HepG2 (cell line): ENCODE measurements around the gene HYAL1. TPM values are rescaled to one million over a fixed set of nuclear protein-coding genes. Genes with fewer than 3 reads are reported as not detected.

Experiments used
- CAMTA2 ChIP-seq: sonication (generic); formaldehyde crosslinking; IDR thresholded peaks from 2 replicates; pipeline ENCODE4 v1.4.0; 2020; ENCODE audit warnings: mild to moderate bottlenecking, missing genetic modification reagents, borderline replicate concordance
- CHD2 ChIP-seq: IDR thresholded peaks from 2 replicates; pipeline ENCODE4 v1.6.1; 2011; ENCODE audit warnings: low read depth, low read length, improper control_type of control experiment
- EZH2 ChIP-seq: conservative IDR thresholded peaks from 2 replicates; pipeline ENCODE4 v1.6.1; 2012; ENCODE audit warnings: mild to moderate bottlenecking, low read depth, low read length, moderate library complexity
- MLLT10 ChIP-seq: sonication (generic); formaldehyde crosslinking; IDR thresholded peaks from 2 replicates; pipeline ENCODE4 v1.4.0; 2020; ENCODE audit warnings: missing genetic modification reagents
- PRPF4 ChIP-seq: fragments of 200-400 bp; formaldehyde crosslinking; IDR thresholded peaks from 2 replicates; pipeline ENCODE4 v1.6.1; 2016; ENCODE audit warnings: low read length, low read depth; ENCODE audit not compliant: poor library complexity, severe bottlenecking
- RELA ChIP-seq: sonication (generic); formaldehyde crosslinking; IDR thresholded peaks from 2 replicates; pipeline ENCODE4 v1.4.0; 2020; ENCODE audit warnings: missing genetic modification reagents
- TCF7L2 ChIP-seq: IDR thresholded peaks from 2 replicates; pipeline ENCODE4 v1.6.1; 2011; ENCODE audit warnings: mild to moderate bottlenecking, low read depth, low read length, moderate library complexity
- ZNF263 ChIP-seq: sonication (generic); formaldehyde crosslinking; IDR thresholded peaks from 2 replicates; pipeline ENCODE4 v1.4.0; 2020; ENCODE audit warnings: missing genetic modification reagents
- ZNF30 ChIP-seq: sonication (generic); formaldehyde crosslinking; IDR thresholded peaks from 2 replicates; pipeline ENCODE4 v1.5.0; 2020; ENCODE audit warnings: mild to moderate bottlenecking, missing genetic modification reagents
- ZNF317 ChIP-seq: sonication (generic); formaldehyde crosslinking; IDR thresholded peaks from 2 replicates; pipeline ENCODE4 v1.5.0; 2020; ENCODE audit warnings: mild to moderate bottlenecking, missing genetic modification reagents
- ZNF337 ChIP-seq: sonication (generic); formaldehyde crosslinking; IDR thresholded peaks from 2 replicates; pipeline ENCODE4 v1.5.1; 2020; ENCODE audit warnings: missing genetic modification reagents, low read depth, mild to moderate bottlenecking, borderline replicate concordance
- ZNF670 ChIP-seq: sonication (generic); formaldehyde crosslinking; IDR thresholded peaks from 2 replicates; pipeline ENCODE4 v1.8.0; 2022; ENCODE audit warnings: mild to moderate bottlenecking, missing genetic modification reagents, borderline replicate concordance
- ZNF713 ChIP-seq: sonication (generic); formaldehyde crosslinking; IDR thresholded peaks from 2 replicates; pipeline ENCODE4 v1.4.0; 2020; ENCODE audit warnings: mild to moderate bottlenecking, missing genetic modification reagents
- ZSCAN31 ChIP-seq: sonication (generic); formaldehyde crosslinking; IDR thresholded peaks from 2 replicates; pipeline ENCODE4 v1.5.0; 2020; ENCODE audit warnings: low read depth, mild to moderate bottlenecking, missing genetic modification reagents
- polyA plus RNA-seq, 8 experiments: library from polyadenylated mRNA; depleted of rRNA in 3 of 8; stranded (reverse) in 7 of 8; unstranded in 1 of 8; fragments of >200 nt; fragmentation: Illumina TruSeq in 4 of 8; extraction: Trizol in 4 of 8; gene quantifications; 2 replicates each; pipeline versions ENCODE4 v1.2.1 to v1.2.3, GENCODE V29; 2011 to 2016; ENCODE audit warnings: low read depth in 4 of 8, missing spikeins in 1 of 8, mixed read lengths in 1 of 8; ENCODE audit not compliant: insufficient read depth in 1 of 8
- total RNA-seq, 5 experiments: library from RNA; depleted of rRNA; stranded (reverse); fragments of >200 nt; fragmentation: Illumina TruSeq; extraction: Trizol; gene quantifications; 2 replicates each; pipeline ENCODE4 v1.2.3, GENCODE V29; 2016; ENCODE audit warnings: low read depth in 1 of 5
- TF ChIP-seq, protein P1 (sequence below): IDR thresholded peaks from 2 replicates; pipeline ENCODE4 v1.6.1; 2012; ENCODE audit warnings: low read length, improper control_type of control experiment
- TF ChIP-seq, protein P2 (sequence below): sonication (generic); formaldehyde crosslinking; IDR thresholded peaks from 2 replicates; pipeline ENCODE4 v1.8.1; 2023; ENCODE audit warnings: mild to moderate bottlenecking, moderate library complexity, missing genetic modification reagents
- TF ChIP-seq, protein P3 (sequence below): conservative IDR thresholded peaks from 2 replicates; pipeline ENCODE4 v1.6.1; 2018; ENCODE audit warnings: missing genetic modification reagents
- TF ChIP-seq, protein P4 (sequence below): sonication (generic); formaldehyde crosslinking; IDR thresholded peaks from 2 replicates; pipeline ENCODE4 v1.5.1; 2020; ENCODE audit warnings: mild to moderate bottlenecking, missing genetic modification reagents, borderline replicate concordance

The HYAL1 gene
- total and polyA plus RNA-seq, 2 of the 13 experiments (the other 11 are each of a cell fraction or from before 2014, with no cell fraction given): 76.5 to 193 TPM

DNA sequence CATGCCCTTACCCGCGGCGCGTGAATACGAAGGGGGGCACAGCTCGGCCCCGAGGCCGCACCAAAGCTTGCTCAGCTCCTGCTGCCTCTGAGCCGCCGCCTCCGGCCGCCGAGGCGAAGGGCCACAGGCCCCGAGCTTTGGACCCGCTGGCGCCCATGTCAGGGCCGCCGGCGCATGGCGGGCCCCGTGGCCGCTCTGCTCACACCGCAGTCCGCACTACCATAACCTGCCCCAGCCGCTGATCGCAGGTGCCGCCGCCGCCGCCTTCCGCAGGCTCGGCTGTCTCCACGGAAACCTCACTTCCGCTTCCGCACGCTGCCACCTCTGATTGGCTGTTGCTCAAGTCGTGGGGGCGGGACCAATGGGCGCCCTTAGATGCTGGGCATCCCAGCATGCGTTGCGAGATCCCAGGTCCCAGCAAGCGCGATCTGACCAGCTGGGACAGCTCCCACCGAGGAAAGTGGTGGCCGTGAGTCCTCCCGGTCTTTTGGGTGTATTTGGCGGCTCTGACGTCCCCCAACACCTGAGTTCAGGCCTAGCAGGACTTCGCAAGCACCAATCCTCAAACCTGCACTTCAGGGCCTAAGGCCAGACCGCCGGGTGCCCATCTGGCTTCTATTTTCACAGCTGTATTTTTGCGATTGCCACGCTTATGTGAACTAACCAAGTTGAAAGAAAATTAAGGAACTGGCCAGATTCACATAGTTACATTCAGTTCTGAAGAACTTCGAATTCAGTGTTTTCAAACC lies 24.7 kb upstream of the HYAL1 start, which contains the start of gene TUSC2 (continued):
- TF ChIP-seq, protein P1, sequence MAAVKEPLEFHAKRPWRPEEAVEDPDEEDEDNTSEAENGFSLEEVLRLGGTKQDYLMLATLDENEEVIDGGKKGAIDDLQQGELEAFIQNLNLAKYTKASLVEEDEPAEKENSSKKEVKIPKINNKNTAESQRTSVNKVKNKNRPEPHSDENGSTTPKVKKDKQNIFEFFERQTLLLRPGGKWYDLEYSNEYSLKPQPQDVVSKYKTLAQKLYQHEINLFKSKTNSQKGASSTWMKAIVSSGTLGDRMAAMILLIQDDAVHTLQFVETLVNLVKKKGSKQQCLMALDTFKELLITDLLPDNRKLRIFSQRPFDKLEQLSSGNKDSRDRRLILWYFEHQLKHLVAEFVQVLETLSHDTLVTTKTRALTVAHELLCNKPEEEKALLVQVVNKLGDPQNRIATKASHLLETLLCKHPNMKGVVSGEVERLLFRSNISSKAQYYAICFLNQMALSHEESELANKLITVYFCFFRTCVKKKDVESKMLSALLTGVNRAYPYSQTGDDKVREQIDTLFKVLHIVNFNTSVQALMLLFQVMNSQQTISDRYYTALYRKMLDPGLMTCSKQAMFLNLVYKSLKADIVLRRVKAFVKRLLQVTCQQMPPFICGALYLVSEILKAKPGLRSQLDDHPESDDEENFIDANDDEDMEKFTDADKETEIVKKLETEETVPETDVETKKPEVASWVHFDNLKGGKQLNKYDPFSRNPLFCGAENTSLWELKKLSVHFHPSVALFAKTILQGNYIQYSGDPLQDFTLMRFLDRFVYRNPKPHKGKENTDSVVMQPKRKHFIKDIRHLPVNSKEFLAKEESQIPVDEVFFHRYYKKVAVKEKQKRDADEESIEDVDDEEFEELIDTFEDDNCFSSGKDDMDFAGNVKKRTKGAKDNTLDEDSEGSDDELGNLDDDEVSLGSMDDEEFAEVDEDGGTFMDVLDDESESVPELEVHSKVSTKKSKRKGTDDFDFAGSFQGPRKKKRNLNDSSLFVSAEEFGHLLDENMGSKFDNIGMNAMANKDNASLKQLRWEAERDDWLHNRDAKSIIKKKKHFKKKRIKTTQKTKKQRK: no peak
- TF ChIP-seq ZNF713 (CRISPR knock-in tag) (no peak), ZSCAN31 (0 out of 2 replicates have a peak, but pooled peaks have one; percentile 49), RELA (CRISPR knock-in tag) (no peak), EZH2 (no peak), PRPF4 (no peak), ZNF670 (CRISPR knock-in tag) (no peak), ZNF263 (CRISPR knock-in tag) (peak; percentile 45; the same call in 1 of the 2 replicates), ZNF337 (CRISPR knock-in tag) (peak; percentile 56; the same call in 1 of the 2 replicates), TCF7L2 (no peak), CHD2 (peak; percentile 53; the same call in 1 of the 2 replicates), ZNF30 (CRISPR knock-in tag) (no peak), CAMTA2 (CRISPR knock-in tag) (no peak), MLLT10 (CRISPR knock-in tag) (no peak), ZNF317 (CRISPR knock-in tag) (no peak)
- TF ChIP-seq, protein P2, sequence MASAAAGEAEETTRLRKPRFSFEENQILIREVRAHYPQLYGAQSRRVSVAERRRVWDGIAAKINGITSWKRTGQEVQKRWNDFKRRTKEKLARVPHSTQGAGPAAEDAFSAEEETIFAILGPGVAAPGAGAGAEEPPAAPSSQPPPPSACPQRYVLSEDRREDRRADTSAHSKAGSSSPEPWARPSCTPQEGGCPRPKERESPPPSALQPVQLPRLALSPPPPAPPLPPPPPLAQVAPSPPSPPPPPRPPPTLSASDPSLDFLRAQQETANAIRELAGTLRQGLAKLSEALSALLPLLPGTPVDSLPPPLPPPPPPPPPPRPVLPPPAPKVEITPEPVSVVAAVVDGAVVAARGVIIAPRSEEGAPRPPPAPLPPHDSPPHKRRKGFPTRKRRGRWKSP (CRISPR knock-in tag): no peak
- TF ChIP-seq, protein P3, sequence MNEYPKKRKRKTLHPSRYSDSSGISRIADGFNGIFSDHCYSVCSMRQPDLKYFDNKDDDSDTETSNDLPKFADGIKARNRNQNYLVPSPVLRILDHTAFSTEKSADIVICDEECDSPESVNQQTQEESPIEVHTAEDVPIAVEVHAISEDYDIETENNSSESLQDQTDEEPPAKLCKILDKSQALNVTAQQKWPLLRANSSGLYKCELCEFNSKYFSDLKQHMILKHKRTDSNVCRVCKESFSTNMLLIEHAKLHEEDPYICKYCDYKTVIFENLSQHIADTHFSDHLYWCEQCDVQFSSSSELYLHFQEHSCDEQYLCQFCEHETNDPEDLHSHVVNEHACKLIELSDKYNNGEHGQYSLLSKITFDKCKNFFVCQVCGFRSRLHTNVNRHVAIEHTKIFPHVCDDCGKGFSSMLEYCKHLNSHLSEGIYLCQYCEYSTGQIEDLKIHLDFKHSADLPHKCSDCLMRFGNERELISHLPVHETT (CRISPR knock-in tag): 0 out of 2 replicates have a peak, but pooled peaks have one; percentile 33
- TF ChIP-seq, protein P4, sequence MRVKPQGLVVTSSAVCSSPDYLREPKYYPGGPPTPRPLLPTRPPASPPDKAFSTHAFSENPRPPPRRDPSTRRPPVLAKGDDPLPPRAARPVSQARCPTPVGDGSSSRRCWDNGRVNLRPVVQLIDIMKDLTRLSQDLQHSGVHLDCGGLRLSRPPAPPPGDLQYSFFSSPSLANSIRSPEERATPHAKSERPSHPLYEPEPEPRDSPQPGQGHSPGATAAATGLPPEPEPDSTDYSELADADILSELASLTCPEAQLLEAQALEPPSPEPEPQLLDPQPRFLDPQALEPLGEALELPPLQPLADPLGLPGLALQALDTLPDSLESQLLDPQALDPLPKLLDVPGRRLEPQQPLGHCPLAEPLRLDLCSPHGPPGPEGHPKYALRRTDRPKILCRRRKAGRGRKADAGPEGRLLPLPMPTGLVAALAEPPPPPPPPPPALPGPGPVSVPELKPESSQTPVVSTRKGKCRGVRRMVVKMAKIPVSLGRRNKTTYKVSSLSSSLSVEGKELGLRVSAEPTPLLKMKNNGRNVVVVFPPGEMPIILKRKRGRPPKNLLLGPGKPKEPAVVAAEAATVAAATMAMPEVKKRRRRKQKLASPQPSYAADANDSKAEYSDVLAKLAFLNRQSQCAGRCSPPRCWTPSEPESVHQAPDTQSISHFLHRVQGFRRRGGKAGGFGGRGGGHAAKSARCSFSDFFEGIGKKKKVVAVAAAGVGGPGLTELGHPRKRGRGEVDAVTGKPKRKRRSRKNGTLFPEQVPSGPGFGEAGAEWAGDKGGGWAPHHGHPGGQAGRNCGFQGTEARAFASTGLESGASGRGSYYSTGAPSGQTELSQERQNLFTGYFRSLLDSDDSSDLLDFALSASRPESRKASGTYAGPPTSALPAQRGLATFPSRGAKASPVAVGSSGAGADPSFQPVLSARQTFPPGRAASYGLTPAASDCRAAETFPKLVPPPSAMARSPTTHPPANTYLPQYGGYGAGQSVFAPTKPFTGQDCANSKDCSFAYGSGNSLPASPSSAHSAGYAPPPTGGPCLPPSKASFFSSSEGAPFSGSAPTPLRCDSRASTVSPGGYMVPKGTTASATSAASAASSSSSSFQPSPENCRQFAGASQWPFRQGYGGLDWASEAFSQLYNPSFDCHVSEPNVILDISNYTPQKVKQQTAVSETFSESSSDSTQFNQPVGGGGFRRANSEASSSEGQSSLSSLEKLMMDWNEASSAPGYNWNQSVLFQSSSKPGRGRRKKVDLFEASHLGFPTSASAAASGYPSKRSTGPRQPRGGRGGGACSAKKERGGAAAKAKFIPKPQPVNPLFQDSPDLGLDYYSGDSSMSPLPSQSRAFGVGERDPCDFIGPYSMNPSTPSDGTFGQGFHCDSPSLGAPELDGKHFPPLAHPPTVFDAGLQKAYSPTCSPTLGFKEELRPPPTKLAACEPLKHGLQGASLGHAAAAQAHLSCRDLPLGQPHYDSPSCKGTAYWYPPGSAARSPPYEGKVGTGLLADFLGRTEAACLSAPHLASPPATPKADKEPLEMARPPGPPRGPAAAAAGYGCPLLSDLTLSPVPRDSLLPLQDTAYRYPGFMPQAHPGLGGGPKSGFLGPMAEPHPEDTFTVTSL (CRISPR knock-in tag): no peak
